Breast epithelium (tissue), 3 donors: ENCODE measurements around the gene TMEM143.

Experiments used
- POLR2AphosphoS5 ChIP-seq, 3 donors: sonication (generic); formaldehyde crosslinking; IDR thresholded peaks; one replicate each; pipeline ENCODE4 v1.6.1; 2017; ENCODE audit warnings: antibody characterized with exemption in 3 of 3
- TF ChIP-seq, protein P1 (sequence below), 3 donors: fragments of 450-650 bp; IDR thresholded peaks; one replicate each; pipeline ENCODE4 v1.5.1; 2016 to 2017; ENCODE audit warnings: antibody characterized with exemption in 3 of 3, mild to moderate bottlenecking in 3 of 3, moderate library complexity in 3 of 3

DNA sequence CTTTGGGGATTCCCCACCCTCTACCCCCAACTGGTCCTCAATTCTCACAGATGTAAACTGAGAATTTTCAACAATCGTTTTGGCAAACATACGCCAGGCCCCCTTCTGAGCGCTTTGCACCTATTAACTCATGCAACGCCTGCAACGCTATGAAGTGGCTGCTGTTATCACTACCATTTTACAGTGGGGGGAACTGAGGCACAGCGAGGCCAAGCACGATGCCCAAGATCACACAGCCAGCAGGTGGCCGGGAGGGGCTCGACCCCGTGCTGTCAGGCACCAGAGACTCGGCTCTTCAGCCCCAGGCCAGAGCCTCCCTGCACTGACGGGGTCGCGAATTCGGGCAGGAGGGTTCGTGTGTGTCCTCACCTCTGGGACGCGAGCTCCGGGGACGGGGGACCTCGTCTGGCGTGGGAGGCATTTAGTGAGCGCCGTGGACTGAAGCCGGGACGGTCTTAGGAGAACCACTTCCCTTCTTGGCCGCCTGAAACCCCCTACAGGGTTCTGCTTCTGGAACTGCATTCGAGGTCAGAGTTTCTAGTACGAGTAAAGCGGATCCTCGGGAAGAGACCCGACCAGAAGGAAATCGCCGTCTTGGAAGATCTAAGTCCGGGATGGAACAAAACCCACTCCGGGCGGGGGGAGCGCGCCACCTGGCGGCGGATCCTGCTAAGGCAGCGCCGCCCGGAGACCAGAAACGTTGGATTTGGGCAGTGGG, 72.8 kb downstream of the TMEM143 start:
- TF ChIP-seq POLR2AphosphoS5 (IDR thresholded peaks at IDR 0.05), result no peak
- TF ChIP-seq, protein P1, sequence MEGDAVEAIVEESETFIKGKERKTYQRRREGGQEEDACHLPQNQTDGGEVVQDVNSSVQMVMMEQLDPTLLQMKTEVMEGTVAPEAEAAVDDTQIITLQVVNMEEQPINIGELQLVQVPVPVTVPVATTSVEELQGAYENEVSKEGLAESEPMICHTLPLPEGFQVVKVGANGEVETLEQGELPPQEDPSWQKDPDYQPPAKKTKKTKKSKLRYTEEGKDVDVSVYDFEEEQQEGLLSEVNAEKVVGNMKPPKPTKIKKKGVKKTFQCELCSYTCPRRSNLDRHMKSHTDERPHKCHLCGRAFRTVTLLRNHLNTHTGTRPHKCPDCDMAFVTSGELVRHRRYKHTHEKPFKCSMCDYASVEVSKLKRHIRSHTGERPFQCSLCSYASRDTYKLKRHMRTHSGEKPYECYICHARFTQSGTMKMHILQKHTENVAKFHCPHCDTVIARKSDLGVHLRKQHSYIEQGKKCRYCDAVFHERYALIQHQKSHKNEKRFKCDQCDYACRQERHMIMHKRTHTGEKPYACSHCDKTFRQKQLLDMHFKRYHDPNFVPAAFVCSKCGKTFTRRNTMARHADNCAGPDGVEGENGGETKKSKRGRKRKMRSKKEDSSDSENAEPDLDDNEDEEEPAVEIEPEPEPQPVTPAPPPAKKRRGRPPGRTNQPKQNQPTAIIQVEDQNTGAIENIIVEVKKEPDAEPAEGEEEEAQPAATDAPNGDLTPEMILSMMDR (IDR thresholded peaks at IDR 0.05), result peak; percentile 90 to 96 (median 91)
